ENCODE results near the gene ANKFY1.

GRCh38 chr17:4148611-4149308 is 115.0 kb downstream of the ANKFY1 start:
- TF ChIP-seq CTCF (conservative IDR thresholded peaks at IDR 0.05; ENCODE audit: low read depth, low read length) (no peak), EZH2 (IDR thresholded peaks at IDR 0.05; ENCODE audit: borderline replicate concordance, low read depth, low read length, poor library complexity, severe bottlenecking) (no peak)

All from A673 (cell line).